Measurements from ENCODE around the gene NR2F2. TPM values are rescaled to one million over a fixed set of nuclear protein-coding genes. Genes with fewer than 3 reads are reported as not detected.

NR2F2 gene
- total and polyA plus RNA-seq, 8 donors, result 7.0 to 25.6 (median 14.0) TPM

DNA sequence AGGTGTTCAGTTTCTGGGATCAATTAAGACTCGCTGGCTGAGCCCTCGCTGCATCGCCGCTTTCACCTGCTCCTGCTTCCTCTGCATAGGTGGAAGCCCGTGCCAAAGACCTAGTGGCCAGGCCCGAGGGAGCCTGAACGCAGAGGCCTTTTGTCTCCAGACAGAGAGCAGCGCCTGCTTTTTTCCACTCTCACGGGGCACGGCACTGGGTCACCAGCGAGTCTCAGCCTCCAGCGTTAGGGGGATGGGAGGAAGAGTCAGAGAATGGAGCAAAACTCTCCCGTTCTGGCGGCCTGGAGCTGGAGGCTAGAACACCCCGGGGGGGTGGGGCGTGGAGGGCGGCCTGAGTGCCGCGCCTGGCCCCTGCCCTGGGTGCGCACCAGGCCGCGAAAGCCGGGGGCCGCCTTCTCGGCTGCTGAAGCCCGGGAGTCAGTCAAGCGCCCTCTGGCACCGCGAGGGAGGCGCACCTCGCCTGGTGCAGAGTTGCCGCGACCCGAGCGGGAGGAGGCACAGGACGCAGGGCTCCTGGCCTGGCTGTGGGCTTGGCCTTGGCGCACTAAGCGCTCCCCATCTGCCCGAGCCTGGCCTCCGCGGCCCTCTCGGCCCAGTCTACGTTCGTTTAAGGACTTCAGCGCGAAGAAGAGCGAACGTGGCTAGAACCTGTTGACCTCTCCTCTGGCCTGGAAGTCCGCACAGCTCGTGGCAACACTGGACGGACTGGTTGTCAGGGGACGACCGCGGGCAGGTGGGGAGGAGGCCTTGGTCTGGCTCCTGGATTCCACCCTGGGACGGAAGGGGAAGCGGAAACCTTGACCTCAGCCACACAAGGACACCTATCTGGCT lies 21.5 kb downstream of the NR2F2 start:
- peak overlapping the region in 2 of 4 donors; percentile 19 to 55 for H3K27ac ChIP-seq
- no peak for DNase-seq
- TF ChIP-seq, protein P1, sequence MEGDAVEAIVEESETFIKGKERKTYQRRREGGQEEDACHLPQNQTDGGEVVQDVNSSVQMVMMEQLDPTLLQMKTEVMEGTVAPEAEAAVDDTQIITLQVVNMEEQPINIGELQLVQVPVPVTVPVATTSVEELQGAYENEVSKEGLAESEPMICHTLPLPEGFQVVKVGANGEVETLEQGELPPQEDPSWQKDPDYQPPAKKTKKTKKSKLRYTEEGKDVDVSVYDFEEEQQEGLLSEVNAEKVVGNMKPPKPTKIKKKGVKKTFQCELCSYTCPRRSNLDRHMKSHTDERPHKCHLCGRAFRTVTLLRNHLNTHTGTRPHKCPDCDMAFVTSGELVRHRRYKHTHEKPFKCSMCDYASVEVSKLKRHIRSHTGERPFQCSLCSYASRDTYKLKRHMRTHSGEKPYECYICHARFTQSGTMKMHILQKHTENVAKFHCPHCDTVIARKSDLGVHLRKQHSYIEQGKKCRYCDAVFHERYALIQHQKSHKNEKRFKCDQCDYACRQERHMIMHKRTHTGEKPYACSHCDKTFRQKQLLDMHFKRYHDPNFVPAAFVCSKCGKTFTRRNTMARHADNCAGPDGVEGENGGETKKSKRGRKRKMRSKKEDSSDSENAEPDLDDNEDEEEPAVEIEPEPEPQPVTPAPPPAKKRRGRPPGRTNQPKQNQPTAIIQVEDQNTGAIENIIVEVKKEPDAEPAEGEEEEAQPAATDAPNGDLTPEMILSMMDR (IDR thresholded peaks at IDR 0.05), result no peak

DNA sequence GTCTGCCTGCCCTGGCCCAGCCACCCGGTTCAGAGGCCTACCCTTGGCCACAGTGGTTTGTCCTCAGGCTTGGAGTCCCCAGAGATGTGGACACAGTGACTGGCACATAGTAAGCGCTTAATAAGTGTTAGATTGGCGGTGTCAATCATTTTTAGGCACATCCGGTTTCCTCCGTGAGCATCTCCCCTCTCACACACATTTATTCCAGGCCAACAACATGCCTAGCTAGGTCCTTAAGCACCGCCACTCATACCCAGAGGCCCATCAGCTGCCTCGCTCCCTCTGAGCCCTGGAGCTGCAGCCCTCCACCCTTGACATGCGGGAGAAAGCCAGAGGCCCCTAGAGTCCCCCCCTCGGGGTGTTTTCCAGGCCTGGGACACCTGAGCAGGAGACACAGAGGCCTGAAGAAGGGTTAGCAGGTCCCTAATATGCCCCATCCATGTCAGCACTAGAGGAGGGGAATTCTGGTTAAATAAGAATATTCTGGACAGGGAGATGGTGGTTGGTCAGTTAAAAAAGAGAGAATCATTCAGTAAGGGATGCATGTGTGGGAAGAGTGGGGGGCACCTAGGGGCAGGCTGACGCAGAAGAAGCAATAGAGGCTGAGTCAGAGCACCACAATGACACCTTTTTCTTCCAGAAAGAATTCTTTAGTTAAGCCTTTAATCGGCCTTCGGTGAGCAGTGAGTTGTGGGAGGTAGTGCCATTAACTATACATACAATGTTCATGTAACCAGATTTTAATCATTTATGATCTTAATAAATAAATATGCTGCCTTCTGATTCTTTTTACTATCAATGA lies 22.3 kb downstream of the NR2F2 start:
- Histone ChIP-seq H3K27ac (peak overlapping the region in 1 of 4 donors; percentile 55), H3K27me3 (peaks cover 0 to 1% (median under 1%) of the 10 kb centered on the region in 4 donors), H3K4me3 (no peak overlapping the region), H3K9me3 (no peaks in the 10 kb centered on the region), H3K4me1 (no peaks in the 10 kb centered on the region), H3K36me3 (no peaks in the 10 kb centered on the region)
- no peak for ATAC-seq
- no peak for FAIRE-seq
- DNase-seq, result no peak
- TF ChIP-seq, protein P1 (IDR thresholded peaks at IDR 0.05), result no peak
- intact Hi-C loops (cut with DNase I), result loop anchor here in 2 of 3 donors (10.0 kb wide), 2 partner anchors 882 to 1402 kb away; no protein-coding TSS in a partner anchor
- 84 to 85% methylated on average over 12 of the region's 12 CpGs for WGBS, 2 donors

More for the DNA sequence above, 21.5 kb downstream of the NR2F2 start:
- WGBS, 2 donors, result 76 to 79% methylated on average over 56 of the region's 56 CpGs
- Histone ChIP-seq H3K4me3 (no peak overlapping the region), H3K27me3 (no peaks in the 10 kb centered on the region), H3K9me3 (no peaks in the 10 kb centered on the region), H3K36me3 (no peaks in the 10 kb centered on the region), H3K4me1 (no peaks in the 10 kb centered on the region)
- intact Hi-C loops (cut with DNase I), result loop anchor here in 2 of 3 donors (10.0 kb wide), 2 partner anchors 883 to 1403 kb away; no protein-coding TSS in a partner anchor
- no peak for FAIRE-seq
- ATAC-seq, result no peak

- 71 to 72% methylated on average over 25 of the region's 25 CpGs for WGBS, 2 donors
- Histone ChIP-seq H3K4me1 (no peaks in the 10 kb centered on the region), H3K36me3 (no peaks in the 10 kb centered on the region), H3K27ac (no peak overlapping the region), H3K4me3 (peak overlapping the region in 2 of 4 donors; percentile 42 to 52), H3K9me3 (no peaks in the 10 kb centered on the region), H3K27me3 (peaks cover 0 to 8% (median 2%) of the 10 kb centered on the region in 4 donors)
- TF ChIP-seq, protein P1 (IDR thresholded peaks at IDR 0.05), result no peak
- DNase-seq (no peak), ATAC-seq (no peak), FAIRE-seq (no peak)
- intact Hi-C loops (cut with DNase I), result loop anchor here in 2 of 3 donors (10.0 kb wide), 2 partner anchors 881 to 1401 kb away; no protein-coding TSS in a partner anchor
Measured at GRCh38 chr15:96353416-96353929, 23.0 kb downstream of the NR2F2 start.

GRCh38 chr15:96353930-96354730 lies 23.6 kb downstream of the NR2F2 start:
- H3K27me3 ChIP-seq, result peaks cover 0 to 15% (median 2%) of the 10 kb centered on the region in 4 donors
- DNase-seq (peak in 1 of 6 donors; percentile 75), ATAC-seq (peak; percentile 25 to 42 (median 36)), FAIRE-seq (no peak)
- H3K27ac ChIP-seq, result peak overlapping the region in 3 of 4 donors; percentile 28 to 64 (median 29)
- H3K4me3 ChIP-seq, result peak overlapping the region; percentile 16 to 52 (median 32)
- H3K36me3 ChIP-seq, result no peaks in the 10 kb centered on the region
- no peaks in the 10 kb centered on the region for H3K9me3 ChIP-seq
- TF ChIP-seq, protein P1 (IDR thresholded peaks at IDR 0.05), result no peak
- intact Hi-C loops (cut with DNase I), result loop anchor here in 2 of 3 donors (10.0 kb wide), 2 partner anchors 881 to 1401 kb away; no protein-coding TSS in a partner anchor
- H3K4me1 ChIP-seq, result no peaks in the 10 kb centered on the region
- 11 to 14% methylated on average over 56 to 67 of the region's 67 CpGs for WGBS, 2 donors
